GM12891 (cell line): Measurements from ENCODE around the gene SEPTIN10.

Source experiments
- POLR2A ChIP-seq: IDR thresholded peaks from 2 replicates; pipeline ENCODE4 v1.6.1; 2011; ENCODE audit warnings: low read depth, low read length, control low read depth
- POLR2AphosphoS5 ChIP-seq: IDR thresholded peaks from 2 replicates; pipeline ENCODE4 v1.6.1; 2011; ENCODE audit warnings: low read depth, low read length, control low read depth
- TAF1 ChIP-seq: IDR thresholded peaks from 2 replicates; pipeline ENCODE4 v1.6.1; 2011; ENCODE audit warnings: low read depth, low read length, control low read depth

DNA sequence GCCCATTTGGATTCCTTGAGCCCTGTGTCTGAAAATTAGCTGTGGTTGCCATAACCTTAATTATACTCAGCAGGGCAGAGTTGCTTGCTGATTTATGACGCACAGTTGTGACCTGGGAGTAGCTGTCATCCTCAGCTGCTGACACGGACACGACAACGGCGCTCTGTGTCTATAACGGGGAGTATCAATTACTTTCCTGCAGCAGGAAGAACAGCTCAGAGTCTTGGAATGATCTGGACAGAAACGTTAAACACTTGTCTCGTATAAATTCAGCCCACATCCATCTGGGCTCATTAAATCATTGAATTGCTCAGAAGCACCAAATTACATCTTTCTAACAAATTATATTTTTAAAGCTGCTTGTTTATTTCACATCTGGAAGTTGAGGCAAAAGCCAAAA lies 116.3 kb downstream of the SEPTIN10 start:
- no peak for TF ChIP-seq POLR2A
- TF ChIP-seq POLR2AphosphoS5 = no peak
- no peak for TF ChIP-seq TAF1
